ENCODE results near the gene ENAH. TPM values are rescaled to one million over a fixed set of nuclear protein-coding genes. Genes with fewer than 3 reads are reported as not detected.

ENAH gene
- total and polyA plus RNA-seq, 7 experiments from 2014 or later, result 0.08 to 0.42 (median 0.16) TPM; not detected in 4

GRCh38 chr1:225482421-225482950, 170.4 kb downstream of the ENAH start:
- H3K4me3 Mint-ChIP-seq, result no peak overlapping the region

DNA sequence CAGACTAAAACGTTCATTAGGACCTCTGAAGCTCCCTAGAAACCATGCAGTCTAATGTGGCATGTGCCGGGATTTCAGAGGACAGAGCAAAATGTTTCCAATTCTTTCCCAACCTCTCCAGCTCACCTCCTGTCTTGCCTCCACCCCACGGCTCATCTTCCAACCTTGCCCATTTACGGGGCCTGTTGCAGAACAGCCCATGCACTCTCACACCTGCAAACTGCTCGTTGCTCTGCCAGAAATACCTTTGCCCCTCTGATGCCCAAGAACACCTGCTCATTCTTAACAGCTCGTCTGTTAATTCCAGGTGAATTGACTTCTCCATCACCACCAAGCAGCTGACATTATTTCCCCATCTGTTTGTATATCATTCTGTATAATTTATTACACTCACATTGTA, 171.2 kb downstream of the ENAH start:
- peaks cover 16 to 26% (median 17%) of the 10 kb centered on the region in 7 donors for H3K4me1 Mint-ChIP-seq
- H3K27ac ChIP-seq (ENCODE audit: low read depth, low read length), result no peak overlapping the region
- no peaks in the 10 kb centered on the region for H3K36me3 Mint-ChIP-seq
- no peak overlapping the region for H3K4me3 Mint-ChIP-seq
- no peaks in the 10 kb centered on the region for H3K9me3 ChIP-seq (ENCODE audit: control insufficient read depth in 2 of 3, low read length in 3 of 3)
- CTCF ChIA-PET, result interaction anchor here (0.7 to 1.2 kb wide), 2 partner anchors 8 to 21 kb away, joined by 4 to 5 read pairs; no protein-coding TSS in a partner anchor
- POLR2A ChIA-PET, result interaction anchor here (2.1 kb wide), 1 partner anchor 12 kb away, joined by 7 read pairs; no protein-coding TSS in a partner anchor
- no peak overlapping the region for H3K4me3 ChIP-seq (ENCODE audit: low read length)
- intact Hi-C loops (cut with micrococcal nuclease), result no loop called here
- ATAC-seq (no peak), DNase-seq (no peak)
- H3K27ac Mint-ChIP-seq, result peak overlapping the region in 2 of 9 donors; percentile 31 to 39
- H3K27me3 ChIP-seq (ENCODE audit: control insufficient read depth in 2 of 2, insufficient read depth in 2 of 2, low read length in 2 of 2), result no peaks in the 10 kb centered on the region
- peaks cover 7 to 11% of the 10 kb centered on the region in 2 donors for H3K4me1 ChIP-seq (ENCODE audit: control insufficient read depth in 2 of 2, insufficient read depth in 2 of 2, low read length in 2 of 2)
- no peaks in the 10 kb centered on the region for H3K9me3 Mint-ChIP-seq
- H3K27me3 Mint-ChIP-seq, result peaks cover 0 to 12% (median 0%) of the 10 kb centered on the region in 5 donors
- H3K36me3 ChIP-seq (ENCODE audit: control insufficient read depth in 2 of 3, insufficient read depth in 3 of 3, low read length in 3 of 3), result no peaks in the 10 kb centered on the region

More at GRCh38 chr1:225482421-225482950, 170.4 kb downstream of the ENAH start:
- peaks cover 0 to 12% (median 0%) of the 10 kb centered on the region in 5 donors for H3K27me3 Mint-ChIP-seq
- POLR2A ChIA-PET, result interaction anchor here (2.1 kb wide), 1 partner anchor 11 kb away, joined by 7 read pairs; no protein-coding TSS in a partner anchor
- H3K9me3 Mint-ChIP-seq, result no peaks in the 10 kb centered on the region
- no peaks in the 10 kb centered on the region for H3K36me3 Mint-ChIP-seq
- CTCF ChIA-PET, result interaction anchor here (1.0 to 1.2 kb wide), 4 partner anchors 8 to 493 kb away, joined by 3 to 4 read pairs (median 4); no protein-coding TSS in a partner anchor
- peaks cover 8 to 18% (median 10%) of the 10 kb centered on the region in 7 donors for H3K4me1 Mint-ChIP-seq
- ATAC-seq (no peak), DNase-seq (no peak)
- H3K27me3 ChIP-seq (ENCODE audit: control insufficient read depth in 2 of 2, insufficient read depth in 2 of 2, low read length in 2 of 2), result no peaks in the 10 kb centered on the region
- peaks cover 5 to 7% of the 10 kb centered on the region in 2 donors for H3K4me1 ChIP-seq (ENCODE audit: control insufficient read depth in 2 of 2, insufficient read depth in 2 of 2, low read length in 2 of 2)
- peak overlapping the region in 1 of 9 donors; percentile 31 for H3K27ac Mint-ChIP-seq
- intact Hi-C loops (cut with micrococcal nuclease), result no loop called here
- H3K9me3 ChIP-seq (ENCODE audit: control insufficient read depth in 2 of 3, low read length in 3 of 3), result no peaks in the 10 kb centered on the region
- H3K4me3 ChIP-seq (ENCODE audit: low read length), result no peak overlapping the region
- no peak overlapping the region for H3K27ac ChIP-seq (ENCODE audit: low read depth, low read length)
- no peaks in the 10 kb centered on the region for H3K36me3 ChIP-seq (ENCODE audit: control insufficient read depth in 2 of 3, insufficient read depth in 3 of 3, low read length in 3 of 3)

GRCh38 chr1:225480825-225481434, 172.0 kb downstream of the ENAH start:
- Histone ChIP-seq H3K27me3 (ENCODE audit: control insufficient read depth in 2 of 2, insufficient read depth in 2 of 2, low read length in 2 of 2) (no peaks in the 10 kb centered on the region), H3K9me3 (ENCODE audit: control insufficient read depth in 2 of 3, low read length in 3 of 3) (no peaks in the 10 kb centered on the region), H3K36me3 (ENCODE audit: control insufficient read depth in 2 of 3, insufficient read depth in 3 of 3, low read length in 3 of 3) (no peaks in the 10 kb centered on the region), H3K4me1 (ENCODE audit: control insufficient read depth in 2 of 2, insufficient read depth in 2 of 2, low read length in 2 of 2) (peaks cover 7 to 17% of the 10 kb centered on the region in 2 donors), H3K4me3 (ENCODE audit: low read length) (no peak overlapping the region), H3K27ac (ENCODE audit: low read depth, low read length) (no peak overlapping the region)
- ATAC-seq (peak; percentile 85), DNase-seq (peak in 4 of 9 donors; percentile 20 to 39 (median 34))
- Mint-ChIP-seq H3K27me3 (peaks cover 0 to 12% (median 0%) of the 10 kb centered on the region in 5 donors), H3K4me1 (peaks cover 20 to 34% (median 25%) of the 10 kb centered on the region in 7 donors), H3K9me3 (no peaks in the 10 kb centered on the region), H3K4me3 (no peak overlapping the region), H3K27ac (peak overlapping the region in 1 of 9 donors; percentile 20), H3K36me3 (peaks cover 0 to 4% (median 0%) of the 10 kb centered on the region in 5 donors)
- ChIA-PET POLR2A (interaction anchor here (2.1 kb wide), 1 partner anchor 13 kb away, joined by 7 read pairs; no protein-coding TSS in a partner anchor), CTCF (interaction anchor here (0.6 to 1.3 kb wide), 3 partner anchors 189 to 504 kb away, joined by 3 to 4 read pairs (median 4); no protein-coding TSS in a partner anchor)
- intact Hi-C loops (cut with micrococcal nuclease), result no loop called here

DNA sequence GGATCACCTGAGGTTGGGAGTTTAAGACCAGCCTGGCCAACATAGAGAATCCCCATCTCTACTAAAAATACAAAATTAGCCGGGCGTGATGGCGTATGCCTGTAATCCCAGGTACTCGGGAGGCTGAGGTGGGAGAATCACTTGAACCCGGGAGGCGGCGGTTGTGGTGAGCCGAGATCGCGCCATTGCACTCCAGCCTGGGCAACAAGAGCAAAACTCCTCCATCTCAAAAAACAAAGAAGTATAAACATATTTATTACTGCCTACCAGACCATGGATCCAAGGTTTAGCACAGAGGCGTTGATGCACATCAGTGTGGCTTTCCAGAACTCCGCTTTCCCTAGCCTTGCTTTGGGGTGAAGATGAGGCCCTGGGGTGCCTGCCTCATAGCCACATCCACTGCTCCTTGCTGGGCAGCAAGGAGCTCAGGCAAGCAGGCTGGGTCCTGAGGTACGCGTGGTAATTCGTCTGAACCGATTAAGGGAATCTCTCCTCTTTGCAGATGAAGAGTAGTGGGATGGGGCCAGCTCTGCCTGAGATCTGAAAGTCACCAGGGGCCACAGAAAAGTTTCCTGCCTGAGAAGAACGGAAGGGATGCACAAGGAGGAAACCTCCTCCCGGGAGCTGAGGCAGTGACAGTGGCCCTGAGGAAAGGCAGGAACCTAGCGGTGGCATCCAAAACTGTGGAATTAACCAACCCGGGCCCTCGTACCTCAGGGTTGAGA, 172.8 kb downstream of the ENAH start:
- peak overlapping the region in 1 of 9 donors; percentile 26 for H3K27ac Mint-ChIP-seq
- Histone ChIP-seq H3K36me3 (ENCODE audit: control insufficient read depth in 2 of 3, insufficient read depth in 3 of 3, low read length in 3 of 3) (no peaks in the 10 kb centered on the region), H3K4me3 (ENCODE audit: low read length) (no peak overlapping the region), H3K9me3 (ENCODE audit: control insufficient read depth in 2 of 3, low read length in 3 of 3) (no peaks in the 10 kb centered on the region), H3K4me1 (ENCODE audit: control insufficient read depth in 2 of 2, insufficient read depth in 2 of 2, low read length in 2 of 2) (peaks cover 9 to 20% of the 10 kb centered on the region in 2 donors), H3K27ac (ENCODE audit: low read depth, low read length) (no peak overlapping the region), H3K27me3 (ENCODE audit: control insufficient read depth in 2 of 2, insufficient read depth in 2 of 2, low read length in 2 of 2) (no peaks in the 10 kb centered on the region)
- peaks cover 0 to 5% (median 0%) of the 10 kb centered on the region in 5 donors for H3K36me3 Mint-ChIP-seq
- ChIA-PET POLR2A (interaction anchor here (2.1 kb wide), 1 partner anchor 13 kb away, joined by 7 read pairs; no protein-coding TSS in a partner anchor), CTCF (interaction anchor here (0.7 to 1.3 kb wide), 2 partner anchors 190 to 496 kb away, joined by 3 to 4 read pairs; no protein-coding TSS in a partner anchor)
- ATAC-seq (no peak), DNase-seq (no peak)
- H3K27me3 Mint-ChIP-seq, result peaks cover 0 to 12% (median 0%) of the 10 kb centered on the region in 5 donors
- peaks cover 20 to 38% (median 27%) of the 10 kb centered on the region in 7 donors for H3K4me1 Mint-ChIP-seq
- H3K9me3 Mint-ChIP-seq, result no peaks in the 10 kb centered on the region
- H3K4me3 Mint-ChIP-seq, result no peak overlapping the region
- intact Hi-C loops (cut with micrococcal nuclease), result loop anchor here in 1 of 2 donors (5.0 to 10.0 kb wide), 3 partner anchors 72 to 367 kb away; partner anchors contain the start of gene ENAH

- Mint-ChIP-seq H3K9me3 (no peaks in the 10 kb centered on the region), H3K4me1 (peaks cover 21 to 44% (median 32%) of the 10 kb centered on the region in 7 donors), H3K36me3 (peaks cover 0 to 5% (median 0%) of the 10 kb centered on the region in 5 donors), H3K27ac (no peak overlapping the region), H3K4me3 (no peak overlapping the region), H3K27me3 (peaks cover 0 to 12% (median 0%) of the 10 kb centered on the region in 5 donors)
- Histone ChIP-seq H3K4me3 (ENCODE audit: low read length) (no peak overlapping the region), H3K27ac (ENCODE audit: low read depth, low read length) (no peak overlapping the region), H3K9me3 (ENCODE audit: control insufficient read depth in 2 of 3, low read length in 3 of 3) (no peaks in the 10 kb centered on the region), H3K36me3 (ENCODE audit: control insufficient read depth in 2 of 3, insufficient read depth in 3 of 3, low read length in 3 of 3) (no peaks in the 10 kb centered on the region), H3K27me3 (ENCODE audit: control insufficient read depth in 2 of 2, insufficient read depth in 2 of 2, low read length in 2 of 2) (no peaks in the 10 kb centered on the region), H3K4me1 (ENCODE audit: control insufficient read depth in 2 of 2, insufficient read depth in 2 of 2, low read length in 2 of 2) (peaks cover 11 to 27% of the 10 kb centered on the region in 2 donors)
- ATAC-seq, result no peak
- intact Hi-C loops (cut with micrococcal nuclease), result loop anchor here in 1 of 2 donors (5.0 to 10.0 kb wide), 3 partner anchors 73 to 368 kb away; partner anchors contain the start of gene ENAH
- DNase-seq, result no peak
- POLR2A ChIA-PET, result interaction anchor here (1.0 kb wide), 1 partner anchor 12 kb away, joined by 3 read pairs; no protein-coding TSS in a partner anchor
- CTCF ChIA-PET, result interaction anchor here (0.9 to 3.5 kb wide), 2 partner anchors 11 to 495 kb away, joined by 4 to 12 read pairs; no protein-coding TSS in a partner anchor
Measured at GRCh38 chr1:225479341-225479740, 173.6 kb downstream of the ENAH start.

All from naive thymus-derived CD4-positive, alpha-beta T cell (primary cell).